Measurements from ENCODE around the gene SLC26A4.
"Not testable (repeated sequence)": the region's sequence is repeated elsewhere in the genome, so short reads cannot be mapped to it uniquely, and the experiment has no call there.

The SLC26A4 gene

DNA sequence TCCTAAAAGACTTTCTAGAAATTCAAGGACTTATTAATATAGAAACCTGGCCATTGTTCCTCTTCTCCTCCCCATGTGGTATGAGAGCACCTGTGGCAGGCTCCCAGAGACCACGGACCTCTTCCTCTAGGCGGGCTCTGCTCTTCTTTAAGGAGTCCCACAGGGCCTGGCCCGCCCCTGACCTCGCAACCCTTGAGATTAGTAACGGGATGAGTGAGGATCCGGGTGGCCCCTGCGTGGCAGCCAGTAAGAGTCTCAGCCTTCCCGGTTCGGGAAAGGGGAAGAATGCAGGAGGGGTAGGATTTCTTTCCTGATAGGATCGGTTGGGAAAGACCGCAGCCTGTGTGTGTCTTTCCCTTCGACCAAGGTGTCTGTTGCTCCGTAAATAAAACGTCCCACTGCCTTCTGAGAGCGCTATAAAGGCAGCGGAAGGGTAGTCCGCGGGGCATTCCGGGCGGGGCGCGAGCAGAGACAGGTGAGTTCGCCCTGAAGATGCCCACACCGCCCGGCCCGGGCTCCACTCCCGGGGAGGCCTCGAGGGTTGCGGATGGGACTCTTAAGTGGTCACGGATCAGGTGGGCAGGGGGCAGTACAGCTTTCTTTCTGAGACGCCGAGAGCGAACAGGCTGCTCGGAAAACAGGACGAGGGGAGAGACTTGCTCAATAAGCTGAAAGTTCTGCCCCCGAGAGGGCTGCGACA is at the start of gene SLC26A4:
SLC26A4 (plus strand) TSS at position 448 of the 700 bp plus-strand sequence. CDS start 814 bp downstream, outside the sequence.
- DNase-seq = no peak

DNA sequence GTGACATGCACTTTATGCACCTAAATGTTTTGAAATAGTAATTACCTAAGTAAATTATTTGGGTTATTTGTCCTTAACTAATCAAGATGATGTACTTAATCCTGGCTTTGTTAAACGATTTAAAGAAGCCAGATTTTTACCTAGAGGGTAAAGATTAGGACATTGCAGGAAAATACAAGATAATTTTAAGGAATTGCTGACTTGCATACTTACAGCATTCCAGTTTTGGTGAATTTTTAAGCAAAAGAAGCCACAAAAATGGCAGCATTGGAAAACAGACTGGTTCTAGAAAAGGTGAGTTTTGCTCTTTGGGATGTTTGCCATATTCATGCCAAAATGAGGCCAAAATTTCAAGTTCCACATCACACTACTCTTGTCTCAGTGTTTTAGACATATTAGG is 47.2 kb upstream of the SLC26A4 start:
- DNase-seq = no peak

DNA sequence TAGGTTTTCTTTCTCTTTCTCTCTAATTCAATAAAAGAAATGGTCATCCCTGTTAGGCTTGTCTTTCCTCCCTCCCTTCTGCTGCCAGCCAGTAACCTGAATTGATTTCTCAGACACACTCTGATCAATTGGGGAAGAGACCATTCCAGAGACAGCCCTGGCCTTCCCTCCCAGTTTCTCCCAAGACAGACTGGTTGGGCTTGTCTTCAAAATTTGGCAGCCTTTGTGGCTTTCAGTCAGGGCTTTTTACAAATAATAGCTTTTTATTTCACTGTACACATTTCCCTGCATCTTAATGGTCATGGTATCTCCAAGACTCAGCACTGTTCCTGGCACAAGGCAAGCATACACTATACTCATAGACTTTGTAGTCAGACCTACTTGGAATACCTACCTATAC is 46.7 kb upstream of the SLC26A4 start:
- no peak for DNase-seq

DNA sequence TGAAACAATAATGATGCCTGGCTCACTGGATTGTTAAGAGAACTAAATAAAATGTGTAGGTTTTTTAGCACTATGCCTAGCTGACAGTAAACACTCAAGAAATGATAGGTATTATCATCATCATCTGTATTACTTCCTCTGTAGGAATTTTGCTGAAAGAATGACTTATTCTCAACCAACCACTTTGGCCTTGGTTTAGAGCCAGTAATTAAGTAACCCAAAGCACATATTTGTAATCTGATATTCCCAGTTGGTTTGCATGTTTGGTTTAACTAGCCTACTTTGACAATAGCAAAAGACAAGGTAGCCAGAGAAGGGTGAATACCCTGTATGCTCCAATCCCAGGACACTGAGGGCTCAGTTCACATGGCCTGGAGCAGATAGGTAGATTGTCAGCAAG is 46.2 kb upstream of the SLC26A4 start:
- no peak for DNase-seq

DNA sequence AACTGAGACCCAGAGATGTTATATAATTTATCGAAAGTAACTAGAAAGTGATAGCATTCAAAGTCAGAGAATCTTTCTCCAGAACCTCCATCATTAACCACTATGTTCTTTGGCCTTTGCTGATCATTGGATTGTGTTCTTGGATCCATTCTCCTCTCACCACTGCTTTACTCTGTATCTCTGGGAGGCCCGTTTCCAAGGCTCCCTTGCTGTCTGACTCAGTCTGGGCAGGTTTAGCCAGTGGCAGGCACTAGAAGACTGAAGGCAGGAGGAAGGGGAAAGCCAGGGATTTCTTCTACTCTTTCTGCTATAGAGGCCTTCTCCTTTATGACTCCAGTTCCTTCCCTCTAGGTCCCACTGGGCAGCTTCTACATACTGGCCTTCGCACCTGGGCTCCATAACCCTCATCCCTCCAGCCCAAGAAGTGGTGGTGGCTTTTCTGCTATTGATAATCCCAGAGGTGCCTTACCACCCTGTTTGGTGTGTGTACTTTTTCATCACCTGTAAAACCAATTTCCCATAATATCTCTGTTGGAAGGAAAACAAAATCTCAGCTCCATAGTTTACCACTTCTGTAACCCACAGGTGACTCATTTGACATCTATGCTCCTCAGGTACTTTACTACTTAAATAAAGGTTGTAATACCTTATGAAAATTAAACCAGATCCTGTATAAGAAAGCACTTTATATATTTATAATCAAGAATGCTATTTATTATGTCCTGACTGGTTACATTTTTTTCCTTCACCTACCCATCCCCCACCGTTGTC is 44.5 kb upstream of the SLC26A4 start:
- no peak for DNase-seq

DNA sequence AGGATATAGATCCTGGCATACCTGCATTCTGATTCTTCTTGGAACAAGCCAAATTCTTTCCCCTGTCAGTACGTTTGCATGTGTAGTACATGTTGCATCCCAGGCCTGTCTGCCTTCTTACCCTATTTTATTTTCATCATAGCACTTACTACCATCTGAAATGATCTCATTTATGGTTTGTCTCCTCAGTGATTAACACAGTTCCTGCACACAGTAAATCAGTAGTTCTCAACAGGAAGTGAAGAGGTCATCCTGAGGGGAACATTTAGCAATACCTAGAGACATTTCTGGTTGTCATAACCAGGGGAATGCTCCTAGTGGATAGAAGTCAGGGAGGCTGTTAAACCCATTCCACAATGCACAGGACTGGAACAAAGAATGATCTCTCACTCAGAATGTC is 38.2 kb upstream of the SLC26A4 start:
- DNase-seq = no peak

DNA sequence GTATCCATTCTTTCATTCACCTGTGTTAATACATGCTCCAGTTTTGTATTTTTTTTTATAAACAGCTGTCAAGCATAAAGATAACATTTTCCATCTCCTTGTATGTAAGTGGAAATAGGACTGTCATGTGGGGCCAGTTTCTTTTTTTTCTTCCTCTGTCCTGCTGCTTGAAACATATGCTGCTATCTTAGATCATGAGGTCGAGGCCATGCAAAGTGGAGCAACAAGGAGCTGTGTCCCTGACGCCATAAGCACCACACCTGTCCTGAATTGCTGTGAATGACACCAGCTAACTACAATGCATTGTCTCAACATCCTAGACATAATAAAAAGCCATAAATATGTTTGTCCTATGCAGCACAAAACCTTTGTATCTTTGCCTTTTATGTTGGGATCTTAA is 37.7 kb upstream of the SLC26A4 start:
- no peak for DNase-seq

DNA sequence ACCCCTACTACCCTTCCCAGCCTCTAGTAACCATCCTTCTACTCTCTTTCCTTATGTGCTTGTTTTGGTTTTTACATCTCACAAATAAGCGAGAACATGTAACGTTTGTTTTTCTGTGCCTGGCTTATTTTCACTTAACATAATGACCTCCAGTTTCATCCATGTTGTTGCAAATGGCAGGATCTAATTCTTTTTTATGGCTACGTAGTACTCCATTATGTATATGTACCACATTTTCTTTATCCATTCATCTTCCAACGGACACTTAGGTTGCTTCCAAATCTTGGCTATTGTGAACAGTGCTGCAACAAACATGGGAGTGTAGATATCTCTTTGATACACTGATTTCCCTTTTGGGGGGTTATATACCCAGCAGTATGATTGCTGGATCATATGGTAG is 33.6 kb upstream of the SLC26A4 start:
- DNase-seq = no peak

DNA sequence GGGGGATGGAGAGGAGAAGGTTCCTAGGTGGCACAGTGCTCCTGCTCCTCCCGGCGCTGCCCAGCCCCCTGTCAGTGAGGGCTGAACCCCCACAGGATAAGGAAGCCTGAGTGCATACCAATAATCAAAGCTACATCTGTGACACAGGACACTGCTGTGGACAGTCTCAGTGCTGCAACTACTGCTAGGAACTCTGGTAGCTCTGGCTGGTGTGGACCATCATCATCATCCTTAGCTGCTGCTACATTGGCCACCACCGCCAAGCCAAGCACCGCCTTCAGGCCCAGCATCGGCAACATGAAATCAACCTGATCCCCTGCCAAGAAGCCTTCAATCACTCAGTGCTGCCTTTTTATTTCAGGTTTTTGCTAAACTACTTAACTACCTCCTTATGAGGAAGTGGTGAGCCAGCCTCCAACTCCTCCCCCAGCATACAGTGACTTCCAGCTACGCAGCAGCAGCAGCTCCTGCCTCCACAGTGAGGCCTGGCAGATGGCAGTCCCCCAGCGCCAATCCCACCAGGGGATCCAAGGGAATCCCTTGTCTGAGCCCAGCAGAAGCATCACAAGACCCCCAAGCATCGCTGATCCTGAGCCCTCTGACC is 32.1 kb upstream of the SLC26A4 start:
- no peak for DNase-seq

DNA sequence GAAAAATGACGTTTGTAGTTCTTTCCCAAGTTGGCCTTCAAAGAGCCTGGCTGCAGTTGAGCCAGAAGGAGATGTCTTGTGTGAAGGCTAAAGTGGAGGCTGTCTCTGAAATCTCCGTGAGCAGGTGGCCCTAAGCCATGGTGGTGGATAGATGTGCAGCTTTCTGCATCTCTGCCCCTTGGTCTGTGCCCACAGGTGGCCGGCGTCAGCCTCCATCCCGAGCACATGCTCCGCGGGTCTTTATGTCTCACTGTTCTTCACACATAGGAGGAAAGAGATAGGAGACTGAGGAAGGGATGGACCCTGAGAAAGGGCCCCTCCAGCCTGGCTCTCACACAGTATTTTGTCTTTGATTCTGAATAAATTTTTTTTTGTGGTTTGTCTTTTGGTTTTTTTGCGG is 30.3 kb upstream of the SLC26A4 start:
- no peak for DNase-seq

DNA sequence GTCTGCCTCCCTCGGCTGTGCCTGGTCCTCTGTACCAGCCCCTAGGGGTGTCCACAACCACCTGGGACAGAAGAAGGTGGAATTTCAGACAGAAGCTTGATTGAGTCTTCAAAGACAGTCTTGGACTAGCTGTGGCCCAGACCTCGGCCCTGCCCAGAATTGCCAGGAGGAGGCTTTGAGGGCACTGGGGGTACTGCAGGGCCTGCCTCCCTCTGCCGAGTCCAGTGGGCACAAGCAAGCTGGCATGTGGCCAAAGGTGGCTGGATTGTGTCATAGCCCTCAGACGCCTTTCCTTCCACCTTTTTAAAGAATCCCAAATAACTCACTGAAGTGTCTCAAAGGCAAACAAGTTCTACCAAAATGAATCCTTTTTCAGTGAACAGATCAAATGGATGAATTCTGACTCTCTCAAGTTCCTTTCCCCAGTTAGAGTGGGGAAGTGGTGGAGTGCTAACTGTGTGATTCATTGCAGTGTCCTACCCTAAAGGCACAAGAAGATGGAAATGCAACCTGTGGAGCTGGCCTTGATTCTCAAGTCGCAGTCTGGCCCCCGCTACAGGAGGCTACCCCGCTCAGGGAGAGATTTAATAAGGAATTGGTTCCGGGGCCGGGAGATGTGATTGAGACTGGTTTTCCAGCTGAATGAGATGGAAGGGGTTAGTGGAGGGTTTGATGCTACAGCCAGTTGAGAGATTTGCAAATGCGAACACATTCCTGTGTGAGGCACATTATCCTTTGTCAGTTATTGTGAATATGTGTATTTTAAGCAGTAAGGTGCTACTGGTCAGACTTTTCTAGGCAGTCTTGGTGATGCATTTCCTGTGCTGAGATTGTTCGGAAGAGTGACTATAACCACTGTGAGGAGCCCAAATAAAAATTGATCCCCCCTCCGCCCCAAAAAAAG is 28.8 kb upstream of the SLC26A4 start:
- DNase-seq = no peak

DNA sequence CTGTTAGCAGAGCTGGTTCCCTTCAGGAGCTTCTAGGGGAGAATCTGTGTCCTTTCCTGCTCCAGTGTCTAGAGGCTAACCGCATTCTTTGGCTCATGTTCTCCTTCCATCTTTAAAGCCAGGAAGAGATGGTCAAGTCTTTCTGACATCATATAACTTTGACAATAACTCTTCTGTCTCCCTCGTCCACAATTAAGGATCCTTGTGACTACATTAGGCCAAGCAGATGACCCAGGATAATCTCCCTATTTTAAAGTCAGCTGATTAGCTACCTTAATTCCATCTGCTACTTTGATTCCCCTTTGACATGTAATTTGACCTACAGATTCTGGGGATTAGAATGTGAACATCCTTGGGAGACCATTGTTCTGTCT is 28.1 kb upstream of the SLC26A4 start:
- no peak for DNase-seq

DNA sequence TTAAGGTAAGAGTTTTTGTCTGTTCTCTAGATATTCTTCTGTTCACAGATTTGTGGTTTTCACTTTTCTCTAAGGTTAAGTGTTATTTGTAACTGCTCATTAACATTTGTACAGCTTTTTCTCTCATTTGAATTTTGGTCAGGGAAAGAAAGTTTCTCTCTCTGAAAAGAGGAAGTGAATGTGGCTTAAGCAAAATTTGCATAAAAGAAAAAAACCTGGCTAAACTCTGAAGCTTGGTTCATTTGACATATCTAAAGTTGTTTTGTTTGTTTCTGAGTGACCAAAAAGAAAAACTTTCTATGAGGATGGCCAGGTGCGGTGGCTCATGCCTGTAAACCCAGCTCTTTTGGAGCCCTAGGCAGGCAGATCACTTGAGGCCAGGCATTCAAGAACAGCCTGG is 22.0 kb upstream of the SLC26A4 start:
- no peak for DNase-seq

DNA sequence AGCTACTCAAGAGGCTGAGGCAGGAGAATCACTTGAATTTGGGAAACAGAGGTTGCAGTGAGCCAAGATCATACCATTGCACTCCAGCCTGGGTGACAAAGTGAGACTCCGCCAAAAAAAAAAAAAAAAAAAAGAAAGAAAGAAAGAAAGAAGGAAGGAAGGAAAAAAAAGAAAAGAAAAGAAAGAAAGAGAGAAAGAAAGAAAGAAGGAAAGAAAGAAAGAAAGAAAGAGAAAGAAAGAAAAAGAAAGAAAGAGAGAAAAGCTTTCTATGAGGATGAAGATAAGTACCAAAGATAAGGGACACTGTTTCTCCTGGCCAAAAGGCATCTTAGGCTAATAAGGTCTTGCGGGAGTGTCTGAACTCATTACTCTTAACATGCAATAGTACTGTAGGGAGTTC is 21.6 kb upstream of the SLC26A4 start:
- not testable (repeated sequence) for DNase-seq

DNA sequence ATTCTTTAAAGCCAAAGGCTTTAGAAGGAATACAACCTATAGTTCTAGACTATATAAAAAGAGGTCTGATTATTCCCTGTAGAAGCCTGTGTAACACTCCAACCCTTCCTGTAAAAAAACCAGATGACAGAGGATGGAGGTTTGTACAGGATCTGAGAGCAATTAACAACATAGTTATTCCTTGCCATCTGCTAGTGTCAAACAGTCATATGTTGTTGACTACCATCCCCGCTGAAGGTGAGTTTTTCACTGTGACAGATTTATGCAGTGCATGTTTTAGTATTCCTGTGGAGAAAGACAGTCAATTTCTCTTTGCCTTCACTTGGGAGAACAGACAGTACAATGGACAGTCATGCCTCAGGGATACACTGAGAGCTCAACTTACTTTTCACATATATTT is 19.0 kb upstream of the SLC26A4 start:
- no peak for DNase-seq

DNA sequence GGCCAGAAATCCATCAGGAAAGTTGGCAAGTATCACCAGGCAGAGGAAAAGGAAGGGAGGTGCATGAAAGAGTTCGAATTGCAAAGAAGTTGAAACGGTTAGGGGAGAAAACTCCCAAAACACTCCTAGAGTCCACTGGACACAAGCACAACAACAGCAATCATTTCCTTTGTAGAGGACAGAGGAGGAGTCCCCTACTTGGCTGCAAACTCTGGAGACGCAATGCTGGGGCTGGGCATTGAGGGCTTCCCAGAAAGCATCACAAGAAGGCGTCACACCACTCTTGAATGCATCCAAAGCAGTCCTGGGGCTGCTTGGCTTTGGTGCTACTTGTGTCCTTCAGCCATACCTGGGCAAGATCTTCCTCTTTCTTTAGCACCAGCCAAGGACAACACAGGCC is 18.1 kb upstream of the SLC26A4 start:
- no peak for DNase-seq

DNA sequence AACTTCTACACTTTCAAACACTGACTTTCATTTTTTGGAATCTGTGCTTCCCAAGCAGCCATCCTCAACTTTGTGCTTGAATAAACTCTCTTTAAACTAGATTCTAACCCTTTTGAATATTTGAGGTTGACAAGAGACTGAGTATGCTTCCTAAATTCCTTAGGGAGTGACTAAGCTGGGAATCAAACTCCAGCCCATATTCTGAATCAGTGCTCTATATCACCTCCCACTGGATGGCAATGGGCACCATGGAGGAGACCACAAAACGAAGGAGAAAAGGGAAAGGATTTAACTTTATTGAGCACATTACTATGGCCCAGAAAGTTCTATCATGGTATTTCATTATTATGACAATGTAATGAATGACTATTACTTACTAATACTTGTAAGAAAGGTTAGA is 17.2 kb upstream of the SLC26A4 start:
- DNase-seq = no peak

DNA sequence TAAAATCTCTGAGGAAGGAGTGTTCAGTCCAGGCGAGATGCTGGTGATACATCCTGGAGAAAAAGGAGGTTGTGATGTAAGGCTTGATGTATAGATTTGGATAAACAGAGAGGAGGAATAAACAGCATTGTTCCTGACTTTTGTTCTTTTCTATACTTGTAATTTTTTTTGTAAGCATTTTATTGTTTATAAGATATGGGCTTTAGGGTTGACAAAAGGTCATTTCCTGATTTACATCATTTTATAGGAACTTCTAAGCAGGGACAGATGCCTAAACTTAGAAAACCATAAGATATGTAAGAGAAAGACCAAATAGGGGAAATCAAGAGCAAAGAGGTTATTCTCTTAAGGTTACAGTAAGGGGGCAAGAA is 16.7 kb upstream of the SLC26A4 start:
- no peak for DNase-seq

DNA sequence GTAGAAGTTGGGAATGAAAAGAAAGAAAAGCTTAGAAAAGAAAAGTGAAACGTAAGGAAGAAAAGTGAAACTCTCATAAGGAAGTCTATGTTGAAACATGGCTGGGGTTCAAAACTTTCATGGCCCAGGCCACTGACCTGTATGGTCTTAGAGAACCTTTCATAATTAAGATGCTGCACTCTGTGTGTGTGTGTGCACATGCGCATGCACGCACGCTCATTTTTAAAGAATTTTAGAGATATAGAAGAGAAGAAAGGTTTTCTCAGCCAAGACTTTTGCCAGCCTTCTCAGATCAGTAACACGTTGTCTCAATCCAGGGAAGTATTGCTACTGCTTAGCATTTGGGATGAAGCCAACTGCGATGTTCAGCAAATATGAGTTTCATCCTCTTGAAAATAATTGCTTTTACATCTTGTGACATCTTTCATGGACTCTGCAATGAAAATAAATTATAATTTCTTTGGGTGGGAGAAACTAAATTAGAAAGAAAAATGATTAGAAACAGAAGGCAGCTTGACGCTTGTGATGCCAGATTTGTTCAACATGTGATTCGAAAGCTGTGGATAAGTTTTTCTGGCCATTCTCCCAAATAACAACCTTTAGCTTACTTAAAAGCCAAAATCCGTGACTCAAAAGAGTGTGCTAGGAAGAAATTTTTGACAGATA is 16.2 kb upstream of the SLC26A4 start:
- no peak for DNase-seq

DNA sequence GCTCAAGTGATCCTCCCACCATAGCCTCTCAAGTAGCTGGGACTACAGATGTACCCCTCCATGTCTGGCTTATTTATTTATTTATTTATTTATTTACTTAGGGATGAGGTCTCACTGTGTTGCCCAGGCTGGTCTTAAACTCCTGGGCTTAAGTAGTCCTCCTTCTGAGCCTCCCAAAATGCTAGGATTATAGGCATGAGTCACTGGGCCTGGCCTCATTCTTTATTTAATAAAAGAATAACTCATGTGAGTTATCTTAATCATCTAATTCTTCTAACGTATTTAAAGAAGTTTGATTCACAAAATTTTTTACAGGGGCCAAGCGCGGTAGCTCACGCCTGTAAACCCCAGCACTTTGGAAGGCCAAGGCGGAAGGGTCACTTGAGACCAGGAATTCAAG is 8.0 kb upstream of the SLC26A4 start:
- DNase-seq = no peak

DNA sequence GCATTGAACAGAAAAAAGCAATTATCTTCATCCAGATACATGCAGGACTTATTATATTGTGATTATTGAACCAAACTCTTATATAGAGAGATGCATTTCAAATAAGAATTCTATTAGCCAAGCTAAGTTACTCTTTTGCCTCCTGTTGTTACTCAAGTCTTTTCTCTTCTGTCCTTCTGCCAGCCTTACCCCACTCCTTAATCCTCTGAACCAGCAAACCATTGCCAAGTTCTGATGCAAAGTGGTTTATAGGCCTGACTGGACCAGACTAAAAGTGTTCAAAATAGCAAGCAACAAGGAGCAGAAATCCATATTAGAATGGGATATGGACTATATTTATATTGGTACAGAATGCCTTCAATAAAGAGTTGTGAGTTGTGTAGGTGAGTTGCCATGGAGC is 2.2 kb upstream of the SLC26A4 start:
- no peak for DNase-seq

DNA sequence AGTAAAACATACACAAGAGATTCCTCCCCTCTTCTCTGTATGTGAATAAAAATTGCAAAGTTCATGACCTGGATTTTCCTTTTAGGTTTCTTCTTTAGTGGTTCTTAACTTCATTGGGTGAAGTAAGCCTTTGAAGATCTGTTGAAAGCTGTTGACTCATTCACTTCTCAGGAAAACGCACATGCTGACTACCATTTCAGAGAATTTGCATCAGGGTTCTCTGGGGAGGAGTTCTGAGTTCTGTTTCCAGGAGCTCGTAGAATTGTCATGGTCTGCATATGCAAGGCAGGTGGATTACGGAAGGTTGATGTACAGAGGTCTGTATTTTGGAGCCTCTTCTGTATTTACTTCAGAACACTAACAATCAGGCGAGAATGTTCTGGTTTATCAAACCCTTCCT is 962 bp upstream of the SLC26A4 start:
- no peak for DNase-seq
